Activated CD4-positive, CD25-positive, alpha-beta regulatory T cell (primary cell): ENCODE measurements around the gene EMP2.

Source experiments
- DNase-seq, 4 experiments: peaks; one replicate each; lab custom pipeline; 2025; lab: John Stamatoyannopoulos, UW

The EMP2 gene

DNA sequence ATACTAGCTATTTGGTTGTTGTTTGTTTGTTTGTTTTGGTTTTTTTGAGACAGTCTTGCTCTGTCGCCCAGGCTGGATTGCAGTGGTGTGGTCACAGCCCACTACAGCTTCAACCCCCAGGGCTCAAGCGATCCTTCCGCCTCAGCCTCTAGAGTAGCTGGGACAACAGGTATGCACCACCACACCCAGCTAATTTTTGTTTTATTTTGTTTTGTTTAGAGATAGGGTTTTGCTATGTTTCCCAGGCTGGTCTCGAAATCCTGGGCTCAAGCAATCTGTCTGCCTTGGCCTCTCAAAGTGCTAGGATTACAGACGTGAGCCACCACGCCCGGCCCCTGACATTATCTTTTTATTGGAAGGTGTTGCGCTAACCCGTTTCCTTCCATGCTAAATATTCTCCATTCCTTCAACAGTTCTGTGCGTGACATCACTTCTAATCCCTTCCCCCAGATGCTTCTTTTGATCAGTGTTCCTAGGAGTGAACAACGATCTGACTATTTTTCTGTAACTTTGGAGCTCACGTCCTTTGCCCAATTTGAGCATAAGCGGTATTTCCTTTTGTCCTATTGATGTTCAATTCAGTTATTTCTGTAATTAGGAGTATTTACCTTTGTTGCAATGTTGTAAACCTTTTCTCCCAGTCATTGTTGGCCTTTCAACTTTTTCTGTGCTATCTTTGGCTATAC is 30.2 kb upstream of the EMP2 start:
- no peak for DNase-seq

- no peak for DNase-seq
Measured at GRCh38 chr16:10609402-10609774, 29.0 kb upstream of the EMP2 start.

DNA sequence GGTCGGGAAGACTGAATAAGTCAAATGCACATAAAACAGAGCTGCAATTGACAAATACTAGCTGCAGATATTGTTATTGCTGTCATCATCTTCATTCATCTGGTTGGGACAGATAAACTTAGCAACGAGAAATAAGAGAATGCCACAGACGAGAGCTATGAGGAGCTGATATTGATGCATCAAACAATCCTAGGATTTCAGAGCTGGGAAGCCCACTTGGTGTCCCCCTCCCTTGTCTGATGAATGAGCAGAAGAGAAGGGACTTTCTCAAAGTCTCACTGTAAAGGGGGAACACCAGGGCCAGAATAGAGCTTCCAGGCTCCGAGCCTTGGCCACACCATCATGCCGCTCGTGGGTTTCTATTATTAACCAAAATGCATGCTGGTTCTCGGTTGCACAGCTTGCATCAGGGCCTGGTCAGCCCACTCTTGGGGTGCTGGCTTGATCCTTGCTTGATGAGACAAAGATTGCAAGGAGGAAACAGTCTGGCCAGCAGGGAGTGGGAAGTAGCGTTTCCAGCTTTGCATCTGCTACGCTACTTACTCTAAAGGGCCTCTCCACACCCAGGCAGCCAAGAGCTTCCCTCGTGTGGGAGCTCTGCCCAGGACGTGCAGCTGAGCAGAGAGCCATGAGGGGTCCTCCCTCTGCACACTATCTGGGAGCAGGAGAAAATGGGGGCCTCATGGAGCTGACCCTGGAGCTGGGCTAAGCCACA is 28.4 kb upstream of the EMP2 start:
- no peak for DNase-seq

GRCh38 chr16:10607157-10607556 is 26.8 kb upstream of the EMP2 start:
- no peak for DNase-seq

DNA sequence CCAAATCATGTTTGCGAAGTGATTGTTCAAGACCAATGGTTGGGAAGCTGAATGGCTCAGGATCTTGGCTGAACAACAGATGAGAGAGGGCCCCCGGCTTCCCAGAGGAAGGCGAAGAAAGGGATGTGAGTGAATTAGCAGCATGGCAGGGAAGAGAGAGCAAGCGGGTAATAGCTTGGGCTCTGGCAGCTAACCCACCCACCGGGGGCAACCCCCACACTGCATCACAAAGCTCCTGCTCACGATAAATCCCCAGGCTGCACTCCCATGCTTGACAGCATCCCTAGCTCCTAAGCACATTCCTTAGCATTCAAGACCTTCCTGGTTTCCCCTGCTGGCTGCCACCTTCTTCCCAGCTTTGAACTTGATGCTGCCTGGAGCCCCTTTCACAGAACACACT is 26.2 kb upstream of the EMP2 start:
- DNase-seq, result no peak

- no peak for DNase-seq
Measured at GRCh38 chr16:10605636-10606035, 25.2 kb upstream of the EMP2 start.

DNA sequence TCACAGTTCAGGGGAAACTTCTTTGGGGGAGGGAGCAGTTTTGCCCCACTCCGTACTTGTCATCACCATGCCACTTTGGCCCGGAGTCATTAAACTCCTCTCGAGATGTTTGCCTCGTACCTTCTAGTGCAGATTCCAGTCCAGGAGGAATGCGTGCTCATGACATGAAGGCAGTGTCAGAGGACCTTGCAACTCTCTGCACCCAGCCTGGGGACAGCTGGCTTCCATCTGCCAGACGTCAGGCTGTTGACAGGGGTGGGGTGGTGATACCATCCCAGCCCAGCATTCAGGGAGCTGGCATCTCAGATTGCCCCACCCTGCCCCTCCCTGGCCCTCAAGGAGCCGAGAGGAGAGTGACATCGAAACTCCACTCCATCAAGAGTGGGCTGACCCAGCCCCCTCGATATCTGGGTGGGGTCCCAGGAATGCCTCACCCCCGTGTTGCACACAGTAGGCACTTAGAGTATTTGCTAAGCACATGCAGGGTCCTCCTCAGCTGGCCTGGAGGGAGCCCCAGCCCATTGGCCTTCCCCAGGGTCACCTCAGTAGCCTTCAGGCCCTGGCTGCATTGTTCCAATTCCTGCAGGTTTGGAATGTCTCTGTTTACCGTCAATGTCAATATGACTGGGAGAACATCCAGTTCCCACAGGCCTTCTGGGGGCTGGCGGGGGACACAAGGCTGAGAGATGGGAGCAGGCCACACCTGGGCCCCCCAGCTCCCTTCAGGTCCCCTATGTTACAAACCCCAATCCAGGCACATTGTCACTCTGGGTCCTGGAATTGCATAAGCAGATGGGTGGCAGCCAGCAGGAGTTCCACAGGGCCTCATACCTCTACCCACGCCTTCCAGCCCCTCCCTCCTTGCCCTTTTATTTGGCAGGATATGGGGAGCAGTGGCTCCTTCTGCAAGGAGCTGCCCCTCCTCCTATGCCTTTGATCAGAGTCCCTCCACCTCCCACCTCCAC is 21.3 kb upstream of the EMP2 start:
- no peak for DNase-seq

DNA sequence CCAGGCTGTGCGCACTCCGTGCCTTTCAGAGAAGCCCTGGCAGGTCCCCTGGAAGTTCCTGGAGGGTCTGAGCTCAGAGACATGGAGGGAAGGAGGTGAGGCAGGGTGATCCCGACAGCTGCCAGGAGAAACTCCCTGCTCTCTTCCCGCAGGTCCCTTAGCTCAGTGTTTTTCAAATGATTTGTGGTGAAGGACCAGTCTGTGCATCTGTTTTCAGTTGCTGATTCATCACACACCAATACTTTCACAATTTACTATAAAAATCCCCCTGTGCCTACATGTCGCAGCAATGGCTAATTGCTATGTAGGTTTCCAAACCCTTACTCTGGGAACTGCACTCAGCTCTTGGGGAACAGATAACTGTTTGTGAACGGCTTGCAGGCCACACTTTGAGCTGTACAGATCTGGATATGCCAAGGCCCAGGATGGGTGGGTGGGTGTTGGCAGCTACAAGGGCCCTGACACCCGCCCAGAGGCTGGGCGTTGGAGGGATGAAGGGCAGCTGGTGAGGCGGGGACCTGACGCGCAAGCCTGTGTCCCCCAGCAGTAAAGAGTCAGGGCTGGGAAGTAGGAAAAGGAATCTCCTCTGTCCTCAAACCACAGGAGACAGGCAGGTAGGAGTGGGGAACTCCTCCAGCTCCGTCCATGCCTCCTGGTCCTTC is 20.5 kb upstream of the EMP2 start:
- DNase-seq, result no peak

DNA sequence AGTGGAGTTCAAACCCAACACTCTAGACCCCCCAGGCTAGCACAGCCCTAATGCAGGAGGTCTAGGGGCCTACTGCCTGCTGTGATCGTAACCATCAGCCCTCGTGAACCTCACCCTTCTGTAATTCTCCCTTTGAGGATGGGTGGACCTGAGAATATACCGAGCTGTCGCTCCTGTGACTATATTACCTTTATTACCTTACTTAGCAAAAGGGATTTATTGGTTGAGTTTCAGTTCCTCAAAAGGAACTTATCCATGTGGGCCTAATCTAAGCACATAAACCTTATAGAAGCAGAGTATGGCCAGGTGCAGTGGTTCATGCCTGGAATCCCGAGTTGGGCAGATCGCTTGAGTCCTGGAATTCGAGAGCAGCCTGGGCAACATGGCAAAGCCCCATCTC is 19.2 kb upstream of the EMP2 start:
- no peak for DNase-seq

DNA sequence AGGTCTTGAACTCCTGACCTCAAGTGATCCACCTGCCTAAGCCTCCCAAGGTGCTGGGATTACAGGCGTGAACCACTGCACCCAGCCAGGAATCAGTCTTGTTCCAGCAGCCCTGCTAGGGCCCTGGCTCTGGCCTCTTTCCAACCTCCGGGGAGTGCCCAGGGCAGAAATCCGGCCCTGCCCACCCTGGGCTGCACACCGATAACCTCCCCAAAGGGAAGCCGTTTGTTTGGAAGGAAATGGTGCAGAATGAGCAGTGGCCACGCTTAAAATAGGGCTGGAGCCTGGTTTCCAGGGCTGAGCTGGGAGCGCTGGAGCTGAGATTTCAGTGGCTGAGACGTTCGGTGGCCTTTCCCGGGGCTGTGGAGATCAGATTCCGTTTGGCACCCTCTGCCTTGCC is 17.8 kb upstream of the EMP2 start:
- DNase-seq, result no peak

GRCh38 chr16:10597187-10597601 is 16.8 kb upstream of the EMP2 start:
- DNase-seq, result no peak

DNA sequence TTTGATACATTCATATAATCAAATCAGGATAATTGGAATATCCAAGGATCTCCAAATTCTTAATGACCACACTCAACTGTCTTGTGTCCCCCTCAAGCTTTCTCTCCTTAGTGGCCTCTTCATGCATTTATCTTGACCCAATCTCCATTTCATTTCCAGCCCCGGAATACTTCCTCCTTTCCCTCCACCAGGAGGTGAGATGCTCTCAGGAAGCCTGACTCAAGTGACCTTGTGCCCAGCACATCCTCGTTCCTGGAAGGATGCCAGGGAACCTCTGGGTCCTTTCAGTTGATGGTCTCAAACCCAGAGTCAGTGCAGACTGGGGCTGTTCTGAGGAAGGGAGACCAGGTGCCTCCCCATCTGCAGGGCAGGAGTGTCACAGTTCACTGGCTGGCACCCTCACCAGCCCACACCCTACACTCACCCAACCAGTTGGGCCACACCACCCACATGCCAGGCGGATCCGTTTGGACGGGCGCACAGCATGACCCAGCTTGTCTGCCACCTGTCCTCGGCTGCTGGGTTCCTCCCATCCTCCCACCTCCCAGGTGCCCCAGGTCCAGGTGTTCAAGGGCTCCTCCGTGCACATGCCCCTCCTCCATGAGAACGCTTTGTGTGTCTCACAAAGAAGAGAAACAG is 14.0 kb upstream of the EMP2 start:
- DNase-seq, result no peak

DNA sequence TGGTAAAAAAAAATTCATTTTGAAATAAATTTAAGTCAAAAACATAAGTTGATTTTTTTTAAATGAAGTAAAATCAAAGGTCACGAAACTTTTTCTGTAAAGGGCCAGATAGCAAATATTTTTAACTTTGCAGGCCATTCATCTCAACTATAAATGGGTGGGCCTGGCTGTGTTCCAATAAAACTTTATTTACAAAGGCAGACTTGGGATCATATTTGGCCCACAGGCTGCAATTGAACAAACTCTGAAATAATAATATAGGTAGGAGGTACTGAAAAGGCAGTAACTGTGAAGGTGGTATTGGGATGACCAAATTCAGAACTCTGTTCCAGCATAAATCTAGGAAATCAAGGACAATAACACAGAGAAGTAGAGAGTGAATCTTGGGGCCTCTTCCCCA is 12.2 kb upstream of the EMP2 start:
- DNase-seq, result no peak

- no peak for DNase-seq
Measured at GRCh38 chr16:10590342-10590741, 9.9 kb upstream of the EMP2 start.

DNA sequence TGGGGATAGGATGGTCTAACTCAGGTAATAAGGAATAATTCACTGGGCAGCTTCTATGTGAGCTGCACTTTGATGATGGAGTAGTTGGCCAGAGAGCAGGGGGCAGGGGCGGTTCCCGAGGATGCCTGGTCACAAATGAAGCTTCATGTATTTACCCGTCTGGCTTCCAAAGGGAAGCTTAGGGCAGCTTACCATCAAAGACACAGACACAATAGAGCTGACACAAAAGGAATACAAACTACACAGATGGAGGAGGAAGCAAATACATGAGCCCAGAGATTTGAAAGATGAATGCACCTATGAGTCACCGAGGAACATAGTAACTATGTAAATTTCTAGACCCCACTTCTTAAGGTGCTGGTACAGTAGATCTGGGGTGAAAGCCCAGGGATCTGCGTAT is 8.7 kb upstream of the EMP2 start:
- DNase-seq, result no peak

GRCh38 chr16:10587622-10588021 is 7.2 kb upstream of the EMP2 start:
- DNase-seq, result no peak

DNA sequence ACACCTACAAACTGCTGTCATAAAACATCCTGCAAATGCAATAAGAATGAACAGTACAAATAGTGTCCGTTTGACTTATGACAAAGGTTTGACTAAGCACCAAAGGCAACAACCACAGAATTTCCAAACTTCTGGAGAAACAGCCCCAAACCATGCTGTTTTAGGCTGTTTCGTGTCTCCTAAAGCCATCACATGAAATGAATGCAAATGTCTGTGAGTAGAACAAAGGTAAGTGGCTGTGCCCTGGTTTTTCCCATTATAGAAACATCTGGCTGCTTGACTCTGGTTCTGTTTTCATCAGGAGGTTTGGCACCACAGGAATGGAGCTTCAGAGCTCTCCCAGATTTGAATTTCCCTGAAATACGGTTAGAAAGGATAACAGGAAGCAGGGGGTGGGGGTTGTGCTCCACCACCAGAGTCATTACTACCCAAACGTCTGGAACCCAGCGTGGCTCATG is 4.6 kb upstream of the EMP2 start:
- no peak for DNase-seq

DNA sequence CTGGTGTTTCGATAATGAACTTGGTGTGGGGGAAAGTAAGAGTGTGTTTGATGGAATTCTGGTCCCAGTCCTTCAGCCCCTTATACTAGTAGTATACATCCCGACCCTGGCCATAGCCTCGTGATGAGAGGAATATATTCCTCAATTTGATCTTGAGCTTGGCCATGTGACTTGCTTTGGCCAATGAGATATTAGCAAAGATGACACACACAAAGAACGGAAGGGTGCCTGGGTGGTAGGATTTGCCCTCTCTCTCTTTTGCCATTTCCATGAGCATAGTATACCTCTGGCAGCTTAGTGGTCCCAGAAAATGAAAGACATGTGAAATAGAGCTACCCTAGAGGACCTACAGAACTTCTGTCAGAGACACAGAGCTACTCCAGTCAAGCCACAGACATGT is 2.9 kb upstream of the EMP2 start:
- no peak for DNase-seq

DNA sequence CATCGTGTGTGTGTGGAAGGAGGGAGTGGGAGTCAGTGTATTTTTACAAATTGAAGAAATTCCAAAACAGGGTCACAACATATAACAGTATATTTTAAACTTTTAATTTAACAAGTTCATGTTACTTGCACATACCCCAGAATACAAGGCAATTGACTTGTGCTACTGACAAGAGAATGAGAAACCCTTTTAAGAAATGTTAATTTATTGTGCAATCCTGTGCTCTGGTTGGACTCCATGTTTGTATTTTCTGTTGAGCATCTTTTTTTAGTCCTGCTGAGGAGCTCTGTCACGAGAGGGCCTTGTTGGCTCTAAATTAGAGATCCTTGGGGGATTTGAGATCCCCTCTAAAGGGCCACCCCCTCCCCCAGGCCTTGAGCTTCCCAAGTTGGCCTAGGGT is 1.1 kb upstream of the EMP2 start:
- no peak for DNase-seq

- DNase-seq, result no peak
Measured at GRCh38 chr16:10580883-10581247, 467 bp upstream of the EMP2 start.

GRCh38 chr16:10579575-10579964 is 828 bp downstream of the EMP2 start:
- DNase-seq, result no peak
